GM21390 (cell line): Measurements from ENCODE around the gene EFCAB7.
"Not testable (repeated sequence)": the region's sequence is repeated elsewhere in the genome, so short reads cannot be mapped to it uniquely, and the experiment has no call there.

ENCODE experiments used
- ATAC-seq: cut with Tn5 transposase; IDR thresholded peaks from one replicate; pipeline ENCODE4 v1.9.1; 2021; ENCODE audit not compliant: unreplicated experiment

Gene EFCAB7

DNA sequence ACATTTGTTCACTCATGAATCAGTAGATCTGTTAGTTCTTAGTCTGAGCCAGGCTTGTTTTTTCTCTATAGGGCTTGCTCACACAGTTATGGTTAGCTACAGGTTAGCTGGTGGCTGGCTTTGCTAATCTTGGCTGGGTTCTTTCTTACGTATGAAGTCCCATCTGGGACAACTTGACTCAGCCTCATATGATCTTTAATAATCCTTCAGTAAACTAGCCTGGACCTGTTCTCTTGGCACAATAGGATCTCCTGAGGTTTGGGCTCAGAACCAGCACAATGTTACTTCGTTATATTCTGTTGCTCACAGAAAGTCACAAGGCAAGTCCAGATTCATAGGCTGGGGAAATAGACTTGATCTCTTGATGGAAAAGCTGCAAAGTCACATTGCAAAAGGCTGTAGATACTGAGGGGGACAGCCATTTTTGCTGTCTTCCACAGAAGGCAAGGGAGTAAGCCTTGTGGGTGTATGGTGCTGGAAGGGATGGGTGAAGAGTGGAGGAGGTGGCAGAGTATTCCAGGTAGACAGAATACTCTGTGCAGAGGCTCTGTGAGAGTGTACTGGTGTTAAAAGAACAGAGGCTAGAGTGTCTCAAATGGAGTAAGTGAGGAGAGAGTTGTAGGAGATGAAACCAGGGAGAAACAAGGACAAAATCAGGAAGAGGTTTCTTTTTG is 24.4 kb downstream of the EFCAB7 start:
- no peak for ATAC-seq

GRCh38 chr1:63548303-63548702 is 25.0 kb downstream of the EFCAB7 start:
- ATAC-seq = no peak

DNA sequence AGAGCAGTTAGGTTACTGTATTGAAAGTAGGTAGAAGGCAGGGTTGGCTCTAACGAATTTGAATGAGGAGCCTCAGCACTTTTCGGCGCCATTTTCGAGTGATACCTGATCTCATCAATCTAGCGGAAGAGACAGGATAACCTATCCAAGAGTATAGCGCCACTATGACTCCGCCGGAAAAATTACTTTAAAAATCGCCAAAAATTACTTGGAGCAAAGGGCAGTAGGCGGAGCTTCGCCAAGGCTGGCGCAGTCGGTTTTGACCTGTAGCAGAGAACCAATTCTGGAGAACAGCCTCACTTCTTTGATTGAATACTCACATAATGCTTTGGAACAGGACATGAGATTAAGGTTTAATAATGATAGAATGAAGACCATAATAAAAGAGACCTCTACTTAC is 25.6 kb downstream of the EFCAB7 start:
- ATAC-seq = no peak

DNA sequence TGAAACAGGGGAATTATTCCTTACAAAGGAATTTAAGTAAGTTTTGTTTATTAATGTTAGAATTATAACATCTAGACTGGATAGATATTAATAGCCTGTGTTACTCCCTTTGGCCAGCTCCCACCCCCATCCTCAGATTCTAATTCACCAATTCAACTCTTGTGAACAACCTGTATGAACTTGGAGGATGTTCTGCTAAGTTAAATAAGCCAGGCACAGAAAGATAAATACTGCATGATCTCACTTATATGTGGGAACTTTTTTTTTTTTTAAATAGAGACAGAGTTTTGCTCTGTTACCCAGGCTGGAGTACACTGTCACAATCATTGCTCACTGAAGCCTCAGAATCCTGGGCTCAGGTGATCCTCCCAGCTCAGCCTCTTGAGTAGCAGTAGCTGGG is 32.2 kb downstream of the EFCAB7 start:
- no peak for ATAC-seq

GRCh38 chr1:63557365-63557987 is 34.2 kb downstream of the EFCAB7 start:
- ATAC-seq = no peak

- ATAC-seq = no peak
Measured at GRCh38 chr1:63559357-63559756, 36.0 kb downstream of the EFCAB7 start.

- ATAC-seq = no peak
Measured at GRCh38 chr1:63563745-63564144, 40.4 kb downstream of the EFCAB7 start.

GRCh38 chr1:63569068-63569467 is 45.7 kb downstream of the EFCAB7 start:
- ATAC-seq = no peak

GRCh38 chr1:63569640-63570316 is 46.5 kb downstream of the EFCAB7 start:
- ATAC-seq = no peak

DNA sequence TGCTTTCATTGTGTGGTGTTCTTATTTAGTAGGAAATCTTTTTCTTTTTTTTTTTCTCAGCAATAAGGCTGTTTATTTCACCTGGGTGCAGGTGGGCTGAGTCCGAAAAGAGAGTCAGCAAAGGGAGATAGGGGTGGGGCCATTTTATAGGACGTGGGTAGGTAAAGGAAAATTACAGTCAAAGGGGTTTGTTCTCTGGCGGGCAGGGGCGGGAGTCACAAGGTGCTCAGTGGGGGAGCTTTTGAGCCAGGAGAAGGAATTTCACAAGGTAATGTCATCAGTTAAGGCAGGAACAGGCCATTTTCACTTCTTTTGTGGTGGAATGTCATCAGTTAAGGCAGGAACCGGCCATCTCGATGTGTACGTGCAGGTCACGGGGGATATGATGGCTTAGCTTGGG is 49.4 kb downstream of the EFCAB7 start:
- ATAC-seq = not testable (repeated sequence)

GRCh38 chr1:63574203-63574796 is 51.0 kb downstream of the EFCAB7 start:
- ATAC-seq = not testable (repeated sequence)

DNA sequence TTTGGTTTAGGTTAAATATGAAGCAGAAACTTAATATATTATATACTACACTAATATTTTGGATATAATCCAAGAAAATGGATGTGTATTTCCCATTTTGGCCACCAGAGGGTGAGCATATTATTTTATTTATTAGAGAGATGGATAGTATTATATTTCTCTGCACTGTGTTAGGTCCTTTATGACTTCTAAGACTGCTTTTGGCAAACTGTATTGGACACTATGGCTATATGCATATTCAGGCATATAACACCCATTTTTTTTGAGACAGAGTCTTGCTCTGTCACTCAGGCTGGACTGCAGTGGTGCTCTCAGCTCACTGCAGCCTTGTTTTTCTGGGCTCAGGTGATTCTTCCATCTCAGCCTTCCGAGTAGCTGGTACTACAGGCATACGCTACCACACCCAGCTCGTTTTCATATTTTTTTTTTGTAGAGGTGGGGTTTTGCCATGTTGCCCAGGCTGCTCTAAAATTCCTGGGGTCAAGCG is 52.1 kb downstream of the EFCAB7 start:
- ATAC-seq = peak; percentile 57

- ATAC-seq = not testable (repeated sequence)
Measured at GRCh38 chr1:63586326-63586725, 63.0 kb downstream of the EFCAB7 start.

DNA sequence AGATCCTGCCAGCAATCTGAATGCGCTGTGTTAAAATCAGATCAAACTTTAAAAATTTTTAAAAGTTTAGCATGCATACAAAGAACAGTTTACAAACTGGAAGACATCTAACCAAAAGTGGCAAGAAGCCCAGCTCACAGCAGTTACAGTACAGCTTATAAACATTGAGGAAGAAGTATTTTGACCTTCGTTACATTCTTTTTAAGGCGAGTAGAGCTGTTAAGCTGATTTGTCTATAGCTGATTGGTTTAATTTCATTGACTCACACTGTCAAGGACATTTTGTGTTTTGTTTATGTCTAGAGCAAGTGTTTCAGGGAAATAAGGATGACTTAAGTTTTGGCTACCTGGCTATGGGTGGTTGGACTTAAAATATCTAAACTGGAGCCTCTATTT is 66.8 kb downstream of the EFCAB7 start:
- no peak for ATAC-seq

GRCh38 chr1:63592536-63593302 is 69.4 kb downstream of the EFCAB7 start:
- ATAC-seq = no peak

GRCh38 chr1:63593303-63593885 is 70.1 kb downstream of the EFCAB7 start, which contains the start of gene PGM1:
Gene PGM1 (plus strand): TSS chr1:63593411. CDS start chr1:63593489, 78 bp downstream.
- ATAC-seq = peak; percentile 79

DNA sequence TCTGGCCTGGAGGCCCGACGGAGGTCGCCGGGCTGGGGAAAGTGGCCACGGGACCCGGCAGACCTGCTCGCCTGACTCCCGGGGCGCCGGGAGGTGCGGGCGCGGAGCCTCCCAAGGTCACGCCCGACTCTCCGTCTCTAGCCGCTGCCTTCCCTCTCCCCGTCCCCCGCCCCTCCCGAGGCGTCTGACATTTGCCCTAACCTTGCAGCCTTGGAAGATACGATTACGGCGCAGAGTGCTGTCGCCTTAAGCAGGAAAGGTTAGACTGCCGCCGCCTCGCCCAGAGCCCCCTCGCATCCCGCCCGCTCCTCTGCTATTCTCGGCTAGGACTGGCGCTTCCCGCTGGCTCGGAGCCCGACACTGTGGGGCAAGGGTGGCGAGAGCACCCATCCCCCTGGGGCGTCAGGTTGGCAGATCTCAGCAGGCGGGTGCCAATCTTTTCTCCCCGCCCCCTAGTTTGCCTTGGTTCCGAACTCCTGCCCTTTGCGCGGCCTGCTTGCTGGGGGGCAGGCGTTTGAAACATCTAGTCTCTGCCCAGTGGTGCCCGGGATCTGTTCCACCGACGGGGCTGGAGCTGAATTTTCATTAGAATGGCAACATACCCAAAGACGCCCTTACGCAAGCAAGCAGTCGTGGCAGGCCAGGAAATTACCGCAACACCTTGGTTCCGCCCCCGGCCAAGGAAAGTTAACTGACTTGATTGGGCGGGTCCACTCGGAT is 70.7 kb downstream of the EFCAB7 start:
- peak; percentile 36 for ATAC-seq

DNA sequence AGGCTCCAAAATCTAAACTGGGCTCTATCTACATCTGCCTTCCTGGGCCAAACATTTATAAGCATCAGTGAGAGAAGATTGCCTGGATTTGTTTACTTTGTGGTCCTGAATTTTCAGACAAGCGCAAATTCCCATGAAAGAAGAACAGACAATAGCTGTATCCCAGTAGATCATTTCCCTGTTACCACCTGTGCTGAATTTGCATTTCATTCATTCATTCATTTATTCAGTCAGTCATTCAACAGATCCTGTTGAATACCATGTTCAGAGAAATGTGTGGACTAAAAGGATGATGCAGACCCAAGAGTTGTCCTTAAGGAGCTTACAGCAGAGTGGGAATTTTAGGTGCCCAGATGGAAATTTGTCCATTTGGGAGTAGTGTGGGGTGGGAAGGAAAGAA is 72.1 kb downstream of the EFCAB7 start:
- no peak for ATAC-seq

GRCh38 chr1:63599799-63600198 is 76.5 kb downstream of the EFCAB7 start:
- ATAC-seq = no peak

DNA sequence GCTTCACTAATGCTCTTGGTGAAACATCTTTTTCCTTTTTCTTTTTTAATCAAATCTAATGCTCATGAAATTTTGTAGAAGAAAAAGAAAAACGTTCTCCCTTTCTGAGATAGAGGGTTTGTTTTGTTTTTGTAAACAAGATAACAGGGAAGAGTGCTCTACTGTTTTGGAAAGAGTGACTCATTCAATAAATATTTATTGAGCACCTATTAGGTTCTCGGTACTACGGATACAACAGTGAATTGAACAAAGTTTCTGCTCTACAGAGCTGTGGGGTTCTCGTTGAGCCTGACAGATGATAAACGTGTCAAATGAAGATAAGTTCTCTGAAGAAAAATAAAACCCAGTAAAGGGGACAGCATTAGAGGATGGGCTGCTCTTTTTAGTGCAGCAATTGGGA is 76.9 kb downstream of the EFCAB7 start:
- ATAC-seq = no peak
